ENCODE data around the gene KCTD16.

- TF ChIP-seq POLR2AphosphoS5 (IDR thresholded peaks at IDR 0.05) (no peak), CTCF (IDR thresholded peaks at IDR 0.05 in 8 of 11, conservative IDR thresholded peaks at IDR 0.05 in 3 of 11) (no peak), POLR2A (IDR thresholded peaks at IDR 0.05) (no peak)
Observed at GRCh38 chr5:144369006-144369405, 198.3 kb downstream of the KCTD16 start.
